NCI-H2227 (cell line): Measurements from ENCODE around the gene OR11H12.
"Not testable (repeated sequence)": the region's sequence is repeated elsewhere in the genome, so short reads cannot be mapped to it uniquely, and the experiment has no call there.

Experiments
- DNase-seq: peaks from one replicate; lab custom pipeline; 2025; ENCODE audit not compliant: unreplicated experiment; lab: John Stamatoyannopoulos, UW

The OR11H12 gene, protein sequence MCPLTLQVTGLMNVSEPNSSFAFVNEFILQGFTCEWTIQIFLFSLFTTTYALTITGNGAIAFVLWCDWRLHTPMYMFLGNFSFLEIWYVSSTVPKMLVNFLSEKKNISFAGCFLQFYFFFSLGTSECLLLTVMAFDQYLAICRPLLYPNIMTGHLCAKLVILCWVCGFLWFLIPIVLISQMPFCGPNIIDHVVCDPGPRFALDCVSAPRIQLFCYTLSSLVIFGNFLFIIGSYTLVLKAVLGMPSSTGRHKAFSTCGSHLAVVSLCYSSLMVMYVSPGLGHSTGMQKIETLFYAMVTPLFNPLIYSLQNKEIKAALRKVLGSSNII

DNA sequence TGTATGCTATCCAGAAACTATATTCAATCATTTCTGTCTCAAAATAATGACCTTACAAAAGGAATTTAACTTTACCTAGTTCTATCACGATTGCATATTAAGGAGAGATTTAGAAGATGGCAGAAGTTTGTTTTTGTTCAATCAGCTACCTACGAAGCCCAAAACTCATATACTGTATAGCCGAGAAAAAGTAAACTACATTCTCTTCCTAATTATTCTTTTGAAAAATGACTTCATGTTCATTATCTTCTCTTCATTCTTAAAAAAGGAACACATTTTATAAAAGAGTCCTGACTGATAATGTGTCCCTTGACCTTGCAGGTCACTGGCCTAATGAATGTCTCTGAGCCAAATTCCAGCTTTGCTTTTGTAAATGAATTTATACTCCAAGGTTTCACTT is at the start of gene OR11H12:
Gene OR11H12, plus strand, starts transcription at position 301 of the 400 bp plus-strand sequence. Its CDS starts 0 bp downstream, at position 301.
- DNase-seq, result not testable (repeated sequence)

DNA sequence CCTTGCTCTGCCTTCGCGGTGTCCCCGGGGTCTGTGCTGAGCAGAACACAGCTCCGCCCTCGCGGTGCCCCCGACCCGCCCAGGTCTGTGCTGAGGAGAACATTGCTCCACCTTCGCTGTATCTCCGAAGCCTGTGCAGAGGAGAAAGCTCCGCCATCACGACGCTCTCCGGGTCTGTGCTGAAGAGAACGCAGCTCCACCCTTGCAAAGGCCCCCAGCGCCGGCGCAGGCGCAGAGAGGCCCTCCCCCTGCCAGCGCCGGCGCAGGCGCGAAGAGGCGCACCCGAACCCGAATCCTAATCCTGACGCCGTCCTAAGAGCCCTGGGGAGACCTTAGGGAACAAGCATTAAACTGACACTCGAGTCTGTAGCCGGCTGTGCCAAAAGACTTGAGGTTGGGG is 18.0 kb upstream of the OR11H12 start:
- not testable (repeated sequence) for DNase-seq

DNA sequence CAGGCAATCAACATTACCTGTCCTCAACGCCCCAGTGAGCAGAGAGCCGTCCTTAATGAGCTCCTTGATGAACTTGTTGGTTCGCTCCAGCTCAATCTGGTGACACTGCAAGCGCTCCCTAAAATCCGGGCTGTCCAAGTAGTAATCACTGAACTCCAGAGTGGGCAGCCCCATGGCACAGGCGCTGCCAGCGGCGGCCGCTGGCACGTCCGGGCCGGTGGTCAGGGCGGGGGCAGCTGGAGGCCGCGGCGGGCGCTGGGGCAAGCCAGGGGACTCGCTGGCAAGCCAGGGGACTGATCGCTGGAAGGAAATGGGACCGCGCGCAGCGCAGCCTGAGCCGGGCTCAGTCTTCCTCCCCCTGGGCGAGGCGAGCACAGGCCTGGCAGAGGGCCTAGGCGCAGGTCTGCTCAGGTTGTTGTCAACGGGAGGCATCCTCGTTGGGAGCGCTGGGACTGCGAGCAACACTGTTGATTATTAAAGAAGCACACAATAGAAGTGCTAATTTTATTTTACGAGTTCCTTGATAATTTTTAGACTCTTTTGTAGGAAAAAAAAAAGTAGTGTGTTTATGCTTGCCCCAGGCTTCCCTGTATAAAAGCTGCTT is 25.8 kb downstream of the OR11H12 start:
- not testable (repeated sequence) for DNase-seq

DNA sequence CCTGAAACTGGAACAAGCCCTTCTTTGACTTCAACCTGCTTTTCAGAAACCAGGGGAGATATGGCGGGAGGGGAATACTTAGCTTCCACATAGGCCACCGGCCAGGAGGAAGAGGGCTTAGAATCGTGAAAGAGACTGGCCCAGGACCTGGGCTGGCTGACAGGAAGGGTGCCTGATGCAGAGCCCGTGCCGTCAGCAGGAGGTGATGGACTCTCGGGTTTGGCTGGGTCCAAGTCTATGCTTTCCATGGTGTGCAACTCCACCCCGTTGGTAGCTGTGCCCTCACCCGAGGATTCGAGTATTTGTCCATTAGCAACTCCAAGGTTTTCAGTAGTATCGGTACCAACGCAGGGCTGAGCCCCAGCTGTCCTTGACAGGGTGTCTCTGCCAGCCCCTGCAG is 35.1 kb downstream of the OR11H12 start:
- not testable (repeated sequence) for DNase-seq

DNA sequence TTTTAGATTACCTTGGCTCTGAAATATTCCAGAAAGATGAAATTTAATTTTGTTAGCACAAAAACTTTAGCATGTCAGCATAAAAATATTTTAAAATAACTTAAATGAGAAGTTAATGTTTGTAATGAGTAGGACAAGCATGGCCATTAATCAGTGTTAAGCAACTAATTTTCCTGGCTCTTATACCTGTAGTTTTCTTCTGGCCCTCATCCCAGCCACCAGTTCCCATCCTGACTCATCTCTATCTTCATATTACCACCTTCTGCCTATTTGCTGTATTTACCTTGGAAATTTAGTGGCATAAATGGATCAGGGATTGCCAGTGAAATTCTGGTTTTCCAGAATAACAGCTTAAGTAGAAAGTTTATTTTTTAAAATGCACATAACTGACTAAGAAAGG is 37.1 kb downstream of the OR11H12 start:
- not testable (repeated sequence) for DNase-seq

DNA sequence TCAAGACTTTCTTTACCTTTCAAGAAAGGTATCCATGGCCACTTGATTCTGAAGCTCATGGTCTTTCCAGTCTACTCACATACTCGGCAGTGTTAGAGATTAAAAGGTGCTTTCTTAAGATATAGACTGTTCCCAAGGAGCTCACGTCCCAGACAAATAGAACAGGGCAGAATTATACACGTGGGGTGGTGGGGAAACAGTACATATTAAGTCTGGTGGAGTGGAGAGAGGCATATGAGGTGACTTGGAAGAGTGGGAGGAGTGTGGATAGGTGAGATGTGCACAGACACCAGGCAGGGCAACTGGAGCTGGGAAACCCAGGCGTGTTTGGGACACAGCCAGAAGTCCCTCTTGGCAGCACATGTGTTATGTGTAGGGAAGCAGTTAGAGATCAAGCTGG is 37.9 kb downstream of the OR11H12 start:
- DNase-seq, result not testable (repeated sequence)

DNA sequence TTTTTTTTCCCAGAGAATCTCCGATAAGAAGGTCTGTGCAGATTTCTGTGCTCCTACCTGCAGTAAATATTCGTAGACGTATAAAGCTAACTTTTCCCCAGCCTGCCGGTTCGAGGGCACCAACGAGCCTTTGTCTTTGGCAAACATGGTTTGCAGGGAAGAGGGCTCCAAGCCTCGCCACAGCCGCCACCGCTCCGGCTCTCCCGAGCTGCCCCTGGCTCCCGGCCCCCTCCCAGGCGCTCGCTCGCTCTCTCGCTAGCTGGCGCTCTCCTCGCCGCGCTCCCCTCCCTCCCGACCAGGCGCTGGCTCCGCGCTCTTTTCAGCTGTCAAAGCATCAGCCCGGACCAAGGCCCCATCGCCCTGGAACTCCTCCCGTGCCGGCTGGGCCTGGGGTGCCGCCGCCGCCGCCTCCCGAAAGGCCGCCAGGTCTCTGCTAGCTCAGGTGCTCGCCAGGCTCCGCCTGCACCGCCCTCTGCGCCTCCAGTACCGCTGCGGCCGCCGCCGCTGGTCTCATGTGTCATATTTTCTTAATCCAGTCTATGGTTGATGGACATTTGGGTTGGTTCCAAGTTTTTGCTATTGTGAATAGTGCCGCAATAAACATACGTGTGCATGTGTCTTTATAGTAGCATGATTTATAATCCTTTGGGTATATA is 45.3 kb downstream of the OR11H12 start:
- not testable (repeated sequence) for DNase-seq
